ENCODE measurements around the gene ACAP1.

ACAP1 gene

DNA sequence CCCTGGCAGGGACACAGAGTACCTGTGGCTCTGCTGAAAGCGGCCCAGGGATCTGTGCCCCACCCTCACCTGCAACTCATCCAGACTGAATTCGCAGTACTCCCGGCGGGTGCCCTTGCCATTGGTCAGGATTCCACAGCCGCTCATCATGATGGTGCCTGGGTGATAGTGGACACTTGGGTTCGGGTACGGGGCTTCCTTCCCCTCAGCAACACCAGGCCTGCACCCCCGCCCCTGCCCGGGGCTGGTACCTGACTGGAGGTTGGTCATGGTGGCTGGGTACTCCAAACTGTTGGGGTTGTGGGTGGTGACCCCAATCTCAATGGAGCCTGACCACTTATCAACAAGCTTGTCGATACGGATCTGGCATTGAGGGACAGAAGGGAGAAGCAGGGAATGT is 10.1 kb upstream of the ACAP1 start:
- DNase-seq (ENCODE audit: low read depth) = no peak
- TF ChIP-seq, protein P1, sequence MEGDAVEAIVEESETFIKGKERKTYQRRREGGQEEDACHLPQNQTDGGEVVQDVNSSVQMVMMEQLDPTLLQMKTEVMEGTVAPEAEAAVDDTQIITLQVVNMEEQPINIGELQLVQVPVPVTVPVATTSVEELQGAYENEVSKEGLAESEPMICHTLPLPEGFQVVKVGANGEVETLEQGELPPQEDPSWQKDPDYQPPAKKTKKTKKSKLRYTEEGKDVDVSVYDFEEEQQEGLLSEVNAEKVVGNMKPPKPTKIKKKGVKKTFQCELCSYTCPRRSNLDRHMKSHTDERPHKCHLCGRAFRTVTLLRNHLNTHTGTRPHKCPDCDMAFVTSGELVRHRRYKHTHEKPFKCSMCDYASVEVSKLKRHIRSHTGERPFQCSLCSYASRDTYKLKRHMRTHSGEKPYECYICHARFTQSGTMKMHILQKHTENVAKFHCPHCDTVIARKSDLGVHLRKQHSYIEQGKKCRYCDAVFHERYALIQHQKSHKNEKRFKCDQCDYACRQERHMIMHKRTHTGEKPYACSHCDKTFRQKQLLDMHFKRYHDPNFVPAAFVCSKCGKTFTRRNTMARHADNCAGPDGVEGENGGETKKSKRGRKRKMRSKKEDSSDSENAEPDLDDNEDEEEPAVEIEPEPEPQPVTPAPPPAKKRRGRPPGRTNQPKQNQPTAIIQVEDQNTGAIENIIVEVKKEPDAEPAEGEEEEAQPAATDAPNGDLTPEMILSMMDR (IDR thresholded peaks at IDR 0.05; ENCODE audit: low read length, missing control alignments) = no peak
- no peak overlapping the region for H3K4me3 ChIP-seq (replicated peaks; ENCODE audit: low read depth, low read length)

DNA sequence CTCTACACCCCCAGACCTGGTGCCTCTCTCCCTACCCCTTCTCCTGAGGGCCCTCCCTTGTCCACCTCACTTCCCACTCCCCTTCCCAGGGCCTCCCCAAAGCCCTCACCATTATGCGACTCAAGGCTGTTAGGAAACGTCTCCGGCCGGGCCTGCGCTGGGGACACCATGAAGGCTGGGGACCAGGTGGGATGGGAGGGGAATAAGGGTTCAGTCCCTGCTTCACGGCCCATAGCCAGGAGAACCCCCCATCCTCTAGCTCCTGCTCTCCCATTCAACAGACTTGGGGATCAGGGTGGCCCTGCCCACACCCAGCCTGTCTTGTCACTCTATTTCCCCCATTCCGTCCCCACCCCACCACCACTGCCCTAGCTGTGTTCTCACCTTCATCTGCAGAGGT is 9.3 kb upstream of the ACAP1 start:
- no peak overlapping the region for H3K4me3 ChIP-seq (replicated peaks; ENCODE audit: low read depth, low read length)
- no peak for DNase-seq (ENCODE audit: low read depth)
- TF ChIP-seq, protein P1 (IDR thresholded peaks at IDR 0.05; ENCODE audit: low read length, missing control alignments) = no peak

DNA sequence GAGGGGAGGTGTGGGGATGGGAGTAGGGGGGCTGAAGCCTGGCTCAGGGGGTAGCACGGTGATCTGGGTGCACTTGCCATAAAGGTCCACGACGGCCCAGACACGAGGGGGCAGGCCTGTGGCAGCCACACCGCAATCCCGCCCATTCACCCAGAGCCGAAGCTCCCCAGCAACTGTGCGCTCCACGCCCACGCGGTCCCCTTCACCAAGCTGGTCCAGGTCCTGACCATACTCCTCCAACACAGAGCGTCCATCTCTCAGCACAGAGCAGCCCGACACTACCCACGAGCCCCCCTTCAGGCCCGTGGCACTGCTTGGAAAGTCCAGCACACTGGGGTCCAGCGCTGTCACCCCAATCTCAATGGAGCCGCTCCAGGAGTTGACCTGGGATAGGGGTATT is 8.8 kb upstream of the ACAP1 start:
- no peak overlapping the region for H3K4me3 ChIP-seq (replicated peaks; ENCODE audit: low read depth, low read length)
- DNase-seq (ENCODE audit: low read depth) = no peak
- TF ChIP-seq, protein P1 (IDR thresholded peaks at IDR 0.05; ENCODE audit: low read length, missing control alignments) = no peak

DNA sequence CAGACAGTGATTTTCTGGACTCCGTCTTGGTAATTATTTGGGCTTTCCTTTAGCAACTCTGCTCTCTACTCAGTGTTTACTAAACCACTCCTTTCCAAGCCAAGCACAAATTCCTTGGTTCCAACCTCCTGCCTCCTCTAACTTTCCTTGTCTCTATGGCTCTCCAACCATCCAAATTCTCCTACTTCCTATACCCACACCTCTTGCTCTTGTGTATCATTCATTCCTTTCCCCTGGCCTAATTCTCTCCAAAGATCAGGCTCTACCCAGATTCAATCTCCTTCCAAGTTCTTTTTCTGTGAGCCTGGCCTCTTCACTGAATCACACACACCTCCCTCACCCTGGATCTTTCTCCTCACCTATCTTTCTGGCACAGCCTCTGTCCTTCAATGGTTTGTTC is 8.3 kb upstream of the ACAP1 start:
- no peak overlapping the region for H3K4me3 ChIP-seq (replicated peaks; ENCODE audit: low read depth, low read length)
- no peak for DNase-seq (ENCODE audit: low read depth)
- TF ChIP-seq, protein P1 (IDR thresholded peaks at IDR 0.05; ENCODE audit: low read length, missing control alignments) = no peak

DNA sequence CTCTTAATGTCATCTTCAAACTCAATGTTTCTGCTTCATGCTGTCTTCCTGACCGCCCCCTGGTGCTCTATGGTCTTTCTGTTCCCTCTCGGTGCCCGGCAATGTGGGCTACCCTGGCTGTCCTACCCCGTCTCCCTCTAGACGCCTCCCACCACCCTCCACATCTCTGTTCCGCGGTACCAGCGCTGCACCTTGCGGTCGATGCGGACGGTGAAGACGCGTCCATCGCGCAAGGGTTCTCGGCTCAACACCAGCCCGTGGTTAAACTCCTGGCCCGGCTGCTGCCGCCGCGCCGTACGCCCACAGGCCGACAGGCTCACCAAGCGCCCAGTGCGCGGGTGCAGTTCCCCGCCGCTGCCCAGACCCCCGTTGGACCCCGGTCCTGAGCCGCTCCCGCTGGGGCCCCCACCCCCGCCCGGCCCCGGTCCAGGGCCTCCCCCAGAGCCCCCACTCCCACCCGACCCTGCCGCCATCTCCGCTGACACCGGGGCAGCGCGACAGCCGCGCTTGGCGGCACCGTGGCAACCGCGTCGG is 7.4 kb upstream of the ACAP1 start, which contains the start of gene NEURL4:
Gene NEURL4 (minus strand): TSS at position 496 of the 534 bp plus-strand sequence. CDS start 23 bp downstream, at position 473.
- TF ChIP-seq, protein P1 (IDR thresholded peaks at IDR 0.05; ENCODE audit: low read length, missing control alignments) = peak; percentile 18
- no peak for DNase-seq (ENCODE audit: low read depth)

DNA sequence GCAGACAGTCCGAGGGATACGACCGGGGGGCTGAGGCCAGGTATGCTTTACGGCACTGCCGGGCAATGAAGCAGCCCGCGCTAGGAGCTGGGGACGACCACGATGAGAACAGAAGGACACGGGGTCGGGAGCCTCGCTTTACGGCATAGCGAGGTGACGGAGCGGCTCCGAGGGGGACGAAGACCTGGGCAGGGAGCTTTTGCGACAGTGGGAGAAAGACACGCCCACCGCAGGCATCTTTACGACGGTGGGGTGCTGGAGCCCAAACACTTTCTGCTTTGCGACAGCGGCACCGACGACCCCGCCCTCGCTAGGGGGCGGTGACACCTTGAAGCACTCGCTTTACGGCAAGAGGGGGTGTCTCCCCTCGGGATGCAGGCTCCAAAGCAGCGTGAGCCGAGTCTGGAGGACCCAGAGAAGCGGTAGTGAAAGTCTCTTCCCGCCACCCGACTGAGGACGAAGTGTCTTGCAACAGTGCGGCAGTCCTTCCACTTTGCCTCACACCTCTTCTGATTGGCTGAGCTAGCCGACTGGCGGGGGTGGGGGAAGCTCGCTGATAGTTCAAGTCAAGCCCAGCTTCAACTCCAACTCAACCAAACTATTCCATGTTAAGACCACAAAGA is 6.8 kb upstream of the ACAP1 start:
- peak overlapping the region; percentile 89 for H3K4me3 ChIP-seq (replicated peaks; ENCODE audit: low read depth, low read length)
- peak; percentile 99 for DNase-seq (ENCODE audit: low read depth)
- TF ChIP-seq, protein P1 (IDR thresholded peaks at IDR 0.05; ENCODE audit: low read length, missing control alignments) = no peak

More for the DNA sequence above, 7.4 kb upstream of the ACAP1 start, which contains the start of gene NEURL4:
- peak within 1 kb of the TSS; percentile 89 for H3K4me3 ChIP-seq (replicated peaks; ENCODE audit: low read depth, low read length)
